SK-N-SH (cell line): ENCODE measurements around the gene EPB41L2. TPM values are rescaled to one million over a fixed set of nuclear protein-coding genes. Genes with fewer than 3 reads are reported as not detected.

Experiments
- CTCF ChIA-PET: fragments of 300-600, 350-600 bp; formaldehyde crosslinking; extraction: SDS; loops from one replicate; lab custom pipeline; 2021; lab: Yijun Ruan, JAX
- POLR2A ChIA-PET: fragments of 350-600 bp; sonication (Branson Sonifier 250); formaldehyde crosslinking; extraction: SDS; loops from one replicate; lab custom pipeline; 2020; ENCODE audit warnings: antibody characterized with exemption, inconsistent platforms; lab: Yijun Ruan, JAX
- DNase-seq: peaks from one replicate; pipeline ENCODE4 v3.0.0; 2012
- H2AFZ ChIP-seq: fragments of 200-600 bp; sonication (generic); 2 replicates; pipeline ENCODE4 v1.8.1; 2016; ENCODE audit warnings: antibody characterized with exemption, mild to moderate bottlenecking, low read depth
- H3F3A ChIP-seq: fragments of 200-600 bp; sonication (generic); replicated peaks from 2 replicates; pipeline ENCODE3; 2016; ENCODE audit warnings: antibody characterized with exemption, mild to moderate bottlenecking; ENCODE audit not compliant: insufficient read depth
- H3K27ac ChIP-seq, 2 experiments: fragments of 200-500 bp in 1 of 2; fragments of 200-600 bp in 1 of 2; sonication (Bioruptor generic) in 1 of 2; sonication (generic), shearing (Covaris generic) in 1 of 2; 2 replicates each; pipeline versions ENCODE4 v1.5.1 to v1.6.1; 2014 to 2016; ENCODE audit warnings: low read depth in 2 of 2, inconsistent platforms in 1 of 2, low read length in 1 of 2, mild to moderate bottlenecking in 1 of 2, mixed read lengths in 1 of 2
- H3K27me3 ChIP-seq: fragments of 200-600 bp; sonication (generic), shearing (Covaris generic); 2 replicates; pipeline ENCODE4 v1.6.1; 2016; ENCODE audit warnings: mixed run types; ENCODE audit not compliant: insufficient read depth
- H3K36me3 ChIP-seq, 2 experiments: fragments of 200-500 bp in 1 of 2; fragments of 200-600 bp in 1 of 2; sonication (Bioruptor generic) in 1 of 2; sonication (generic) in 1 of 2; replicated peaks in 1 of 2; 2 replicates each; pipeline versions ENCODE3 to v1.5.1; 2014 to 2016; ENCODE audit warnings: low read length in 1 of 2, mild to moderate bottlenecking in 1 of 2; ENCODE audit not compliant: insufficient read depth in 2 of 2, control insufficient read depth in 1 of 2
- H3K4me1 ChIP-seq, 2 experiments: fragments of 200-500 bp in 1 of 2; fragments of 200-600 bp in 1 of 2; sonication (Bioruptor generic) in 1 of 2; sonication (generic), shearing (Covaris generic) in 1 of 2; 2 replicates each; pipeline versions ENCODE4 v1.5.1 to v1.6.1; 2014 to 2016; ENCODE audit warnings: low read depth in 1 of 2, low read length in 1 of 2, mixed run types in 1 of 2; ENCODE audit not compliant: insufficient read depth in 2 of 2, control insufficient read depth in 1 of 2
- H3K4me2 ChIP-seq: fragments of 200-600 bp; sonication (generic), shearing (Covaris generic); 2 replicates; pipeline ENCODE4 v1.6.1; 2017; ENCODE audit warnings: mixed run types
- H3K4me3 ChIP-seq, 2 experiments: fragments of 200-500 bp in 1 of 2; fragments of 200-600 bp in 1 of 2; sonication (Bioruptor generic) in 1 of 2; sonication (generic), shearing (Covaris generic) in 1 of 2; 2 replicates each; pipeline versions ENCODE4 v1.5.1 to v1.8.1; 2014 to 2016; ENCODE audit warnings: low read depth in 2 of 2, inconsistent platforms in 1 of 2, low read length in 1 of 2, mild to moderate bottlenecking in 1 of 2, mixed read lengths in 1 of 2, moderate library complexity in 1 of 2
- H3K79me2 ChIP-seq: fragments of 200-600 bp; sonication (generic); 2 replicates; pipeline ENCODE4 v1.8.1; 2017; ENCODE audit warnings: mild to moderate bottlenecking; ENCODE audit not compliant: insufficient read depth
- H3K9ac ChIP-seq: fragments of 200-600 bp; sonication (generic); 2 replicates; pipeline ENCODE4 v1.6.1; 2017; ENCODE audit warnings: mixed run types
- H3K9me2 ChIP-seq: fragments of 200-600 bp; sonication (generic); 2 replicates; pipeline ENCODE4 v1.6.1; 2017; ENCODE audit warnings: mixed run types
- H3K9me3 ChIP-seq: fragments of 200-600 bp; sonication (generic); 2 replicates; pipeline ENCODE4 v1.6.1; 2017; ENCODE audit warnings: mixed run types, mild to moderate bottlenecking, moderate library complexity
- H4K20me1 ChIP-seq: fragments of 200-600 bp; sonication (generic); 2 replicates; pipeline ENCODE4 v1.6.1; 2017; ENCODE audit warnings: mild to moderate bottlenecking, mixed run types; ENCODE audit not compliant: insufficient read depth
- CHD2 ChIP-seq: fragments of 150-350 bp; IDR thresholded peaks from 2 replicates; pipeline ENCODE4 v1.6.1; 2018; ENCODE audit warnings: low read length; ENCODE audit not compliant: partially characterized antibody
- ELF1 ChIP-seq: IDR thresholded peaks from 2 replicates; pipeline ENCODE4 v1.4.0; 2012
- FOXJ3 ChIP-seq: sonication (generic); formaldehyde crosslinking; IDR thresholded peaks from 2 replicates; pipeline ENCODE4 v1.5.1; 2020; ENCODE audit warnings: mild to moderate bottlenecking, missing genetic modification reagents
- FOXM1 ChIP-seq: IDR thresholded peaks from 2 replicates; pipeline ENCODE4 v1.4.0; 2012; ENCODE audit warnings: low read depth, mild to moderate bottlenecking
- JUND ChIP-seq: IDR thresholded peaks from 2 replicates; pipeline ENCODE4 v1.4.0; 2012
- MAX ChIP-seq: IDR thresholded peaks from 2 replicates; pipeline ENCODE4 v1.4.0; 2012; ENCODE audit warnings: low read depth
- MXI1 ChIP-seq: IDR thresholded peaks from 2 replicates; pipeline ENCODE4 v1.6.1; 2012; ENCODE audit warnings: mild to moderate bottlenecking, low read depth, low read length, improper control_type of control experiment
- NRF1 ChIP-seq: IDR thresholded peaks from 2 replicates; pipeline ENCODE4 v1.6.1; 2012; ENCODE audit warnings: low read depth, mild to moderate bottlenecking, low read length
- PBX3 ChIP-seq: IDR thresholded peaks from 2 replicates; pipeline ENCODE4; 2012
- POLR2AphosphoS5 ChIP-seq: IDR thresholded peaks from 2 replicates; pipeline ENCODE4 v1.6.1; 2012; ENCODE audit warnings: low read depth, low read length
- RXRA ChIP-seq: IDR thresholded peaks from 2 replicates; pipeline ENCODE4 v1.4.0; 2012; ENCODE audit warnings: low read depth, mild to moderate bottlenecking, borderline replicate concordance
- TEAD4 ChIP-seq: IDR thresholded peaks from 2 replicates; pipeline ENCODE4 v1.4.0; 2012; ENCODE audit warnings: mild to moderate bottlenecking, borderline replicate concordance; ENCODE audit not compliant: insufficient read depth
- ZBTB33 ChIP-seq: IDR thresholded peaks from 2 replicates; pipeline ENCODE4 v1.4.0; 2012; ENCODE audit warnings: low read depth, borderline replicate concordance
- WGBS: methylation state at CpG from one replicate; pipeline ENCODE4 v1.1.6; 2017; ENCODE audit warnings: low lambda C conversion rate; 5-methylcytosine and 5-hydroxymethylcytosine counted together
- polyA plus RNA-seq, 3 experiments: library from polyadenylated mRNA; depleted of rRNA; stranded (reverse); fragments of >200 nt; gene quantifications; 2 replicates each; pipeline ENCODE4 v1.2.3, GENCODE V29; 2012
- TF ChIP-seq, protein P1 (sequence below): fragments of 150-350 bp; IDR thresholded peaks from 2 replicates; pipeline ENCODE4 v1.6.1; 2016; ENCODE audit warnings: mild to moderate bottlenecking, low read depth, low read length
- TF ChIP-seq, protein P2 (sequence below): fragments of 150-350 bp; IDR thresholded peaks from 2 replicates; pipeline ENCODE4 v1.6.1; 2017; ENCODE audit warnings: antibody characterized with exemption, low read length, low read depth, borderline replicate concordance

Gene EPB41L2
- polyA plus RNA-seq, 1 of the 3 experiments (the other 2 are of a cell fraction), result 1.4 TPM

GRCh38 chr6:131062241-131063027, 611 bp downstream of the EPB41L2 start:
- DNase-seq, result no peak
- H2AFZ ChIP-seq, result peak overlapping the region; percentile 82
- no peaks in the 10 kb centered on the region for H4K20me1 ChIP-seq
- peaks cover 7% of the 10 kb centered on the region for H3F3A ChIP-seq
- peak overlapping the region; percentile 20; the same call in 1 of the 2 replicates for H3K9ac ChIP-seq
- H3K36me3 ChIP-seq, result no peaks in the 10 kb centered on the region
- H3K9me3 ChIP-seq, result no peaks in the 10 kb centered on the region
- H3K4me3 ChIP-seq, result peak overlapping the region; percentile 48 to 69
- no peaks in the 10 kb centered on the region for H3K9me2 ChIP-seq
- ChIA-PET CTCF (no interaction called here), POLR2A (no interaction called here)
- peaks cover 0 to 5% of the 10 kb centered on the region in 2 experiments; a peak in 1 of 4 replicates for H3K4me1 ChIP-seq
- peaks cover 43% of the 10 kb centered on the region; the same call in 1 of the 2 replicates for H3K27me3 ChIP-seq
- no peak for TF ChIP-seq NRF1
- no peak for TF ChIP-seq POLR2AphosphoS5
- TF ChIP-seq ELF1, result no peak
- TF ChIP-seq, protein P1, sequence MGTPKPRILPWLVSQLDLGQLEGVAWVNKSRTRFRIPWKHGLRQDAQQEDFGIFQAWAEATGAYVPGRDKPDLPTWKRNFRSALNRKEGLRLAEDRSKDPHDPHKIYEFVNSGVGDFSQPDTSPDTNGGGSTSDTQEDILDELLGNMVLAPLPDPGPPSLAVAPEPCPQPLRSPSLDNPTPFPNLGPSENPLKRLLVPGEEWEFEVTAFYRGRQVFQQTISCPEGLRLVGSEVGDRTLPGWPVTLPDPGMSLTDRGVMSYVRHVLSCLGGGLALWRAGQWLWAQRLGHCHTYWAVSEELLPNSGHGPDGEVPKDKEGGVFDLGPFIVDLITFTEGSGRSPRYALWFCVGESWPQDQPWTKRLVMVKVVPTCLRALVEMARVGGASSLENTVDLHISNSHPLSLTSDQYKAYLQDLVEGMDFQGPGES, result no peak
- TF ChIP-seq, protein P2, sequence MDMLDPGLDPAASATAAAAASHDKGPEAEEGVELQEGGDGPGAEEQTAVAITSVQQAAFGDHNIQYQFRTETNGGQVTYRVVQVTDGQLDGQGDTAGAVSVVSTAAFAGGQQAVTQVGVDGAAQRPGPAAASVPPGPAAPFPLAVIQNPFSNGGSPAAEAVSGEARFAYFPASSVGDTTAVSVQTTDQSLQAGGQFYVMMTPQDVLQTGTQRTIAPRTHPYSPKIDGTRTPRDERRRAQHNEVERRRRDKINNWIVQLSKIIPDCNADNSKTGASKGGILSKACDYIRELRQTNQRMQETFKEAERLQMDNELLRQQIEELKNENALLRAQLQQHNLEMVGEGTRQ, result no peak
- no peak for TF ChIP-seq FOXM1
- no peak for TF ChIP-seq PBX3
- TF ChIP-seq ZBTB33, result no peak
- peak overlapping the region; percentile 76 for H3K4me2 ChIP-seq
- no peak overlapping the region for H3K27ac ChIP-seq
- no peaks in the 10 kb centered on the region for H3K79me2 ChIP-seq
- WGBS, result 5% methylated on average over 35 of the region's 84 CpGs

DNA sequence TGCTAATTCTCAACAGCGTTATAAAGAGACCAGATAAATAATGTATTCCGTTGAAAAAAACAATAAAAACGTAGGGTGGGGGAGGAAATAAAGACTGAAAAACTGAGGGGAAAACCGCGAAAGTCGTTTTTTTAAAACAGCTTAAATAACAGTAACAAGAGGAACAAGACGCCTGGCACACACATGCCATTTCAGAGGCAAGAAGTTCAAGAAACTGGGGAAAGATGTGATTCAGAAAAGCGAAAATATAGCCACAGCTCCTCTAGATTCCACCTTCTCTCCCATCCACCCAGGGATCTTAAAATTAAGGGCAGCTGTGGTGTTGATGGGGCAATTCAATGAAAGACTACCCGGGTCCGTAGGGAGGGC, 1.3 kb downstream of the EPB41L2 start:
- no peak overlapping the region for H3K9ac ChIP-seq
- no peak overlapping the region for H3K27ac ChIP-seq
- peaks cover 36% of the 10 kb centered on the region; the same call in 1 of the 2 replicates for H3K27me3 ChIP-seq
- no peak overlapping the region for H2AFZ ChIP-seq
- ChIA-PET POLR2A (no interaction called here), CTCF (no interaction called here)
- H3K4me2 ChIP-seq, result peak overlapping the region; percentile 76
- no peaks in the 10 kb centered on the region for H3K79me2 ChIP-seq
- H3F3A ChIP-seq, result peaks cover 7% of the 10 kb centered on the region
- peaks cover 0 to 5% of the 10 kb centered on the region in 2 experiments; a peak in 1 of 4 replicates for H3K4me1 ChIP-seq
- 14% methylated on average over 10 of the region's 10 CpGs for WGBS
- H3K9me2 ChIP-seq, result no peaks in the 10 kb centered on the region
- no peak for DNase-seq
- H3K9me3 ChIP-seq, result no peaks in the 10 kb centered on the region
- no peak overlapping the region for H3K4me3 ChIP-seq
- no peaks in the 10 kb centered on the region for H3K36me3 ChIP-seq
- H4K20me1 ChIP-seq, result no peaks in the 10 kb centered on the region
- TF ChIP-seq RXRA, result no peak
- no peak for TF ChIP-seq ZBTB33
- TF ChIP-seq PBX3, result no peak
- no peak for TF ChIP-seq FOXJ3
- TF ChIP-seq JUND, result no peak
- no peak for TF ChIP-seq CHD2
- TF ChIP-seq POLR2AphosphoS5, result no peak
- TF ChIP-seq MXI1, result no peak
- TF ChIP-seq MAX, result no peak
- TF ChIP-seq TEAD4, result no peak
- TF ChIP-seq, protein P2, result no peak
